Glutamatergic neuron (in vitro differentiated cells): ENCODE measurements around the gene SLC6A6. TPM values are rescaled to one million over a fixed set of nuclear protein-coding genes. Genes with fewer than 3 reads are reported as not detected.

ENCODE experiments used
- DNase-seq: peaks from one replicate; pipeline ENCODE4 v3.0.0; 2022
- H3K27ac Mint-ChIP-seq: one replicate; pipeline ENCODE4 v1.8.0; 2020; ENCODE audit warnings: mild to moderate bottlenecking, mixed read lengths, inconsistent platforms; ENCODE audit not compliant: unreplicated experiment
- H3K27me3 Mint-ChIP-seq: one replicate; pipeline ENCODE4 v1.8.0; 2020; ENCODE audit warnings: mild to moderate bottlenecking, moderate library complexity, mixed read lengths, inconsistent platforms; ENCODE audit not compliant: unreplicated experiment
- H3K36me3 Mint-ChIP-seq: one replicate; pipeline ENCODE4 v1.8.0; 2020; ENCODE audit warnings: mild to moderate bottlenecking, mixed read lengths, inconsistent platforms; ENCODE audit not compliant: unreplicated experiment
- H3K4me1 Mint-ChIP-seq: one replicate; pipeline ENCODE4 v1.8.0; 2020; ENCODE audit warnings: mild to moderate bottlenecking, low read depth, mixed read lengths, inconsistent platforms; ENCODE audit not compliant: unreplicated experiment
- H3K4me3 Mint-ChIP-seq: one replicate; pipeline ENCODE4 v1.8.0; 2020; ENCODE audit warnings: mild to moderate bottlenecking, mixed read lengths, inconsistent platforms; ENCODE audit not compliant: unreplicated experiment
- H3K9me3 Mint-ChIP-seq: one replicate; pipeline ENCODE4 v1.8.0; 2020; ENCODE audit warnings: mild to moderate bottlenecking, moderate library complexity, mixed read lengths, inconsistent platforms; ENCODE audit not compliant: unreplicated experiment
- CTCF ChIP-seq: fragments of 200-600 bp; sonication (generic); IDR thresholded peaks from one replicate; pipeline ENCODE4 v1.5.0; 2021; ENCODE audit not compliant: partially characterized antibody, unreplicated experiment
- total RNA-seq: library from RNA; stranded (reverse); fragmentation: NEBNext Ultra II Directional; extraction: Animal tissue kit (Norgen Biotek cat#: 25700); gene quantifications from one replicate; pipeline ENCODE4 v1.2.1, GENCODE V29; 2021; ENCODE audit not compliant: unreplicated experiment

The SLC6A6 gene
- total RNA-seq, 1 donor from 2014 or later, result 21.9 TPM

GRCh38 chr3:14516738-14517345 is 114.4 kb downstream of the SLC6A6 start:
- H3K36me3 Mint-ChIP-seq, result peaks cover 4% of the 10 kb centered on the region

DNA sequence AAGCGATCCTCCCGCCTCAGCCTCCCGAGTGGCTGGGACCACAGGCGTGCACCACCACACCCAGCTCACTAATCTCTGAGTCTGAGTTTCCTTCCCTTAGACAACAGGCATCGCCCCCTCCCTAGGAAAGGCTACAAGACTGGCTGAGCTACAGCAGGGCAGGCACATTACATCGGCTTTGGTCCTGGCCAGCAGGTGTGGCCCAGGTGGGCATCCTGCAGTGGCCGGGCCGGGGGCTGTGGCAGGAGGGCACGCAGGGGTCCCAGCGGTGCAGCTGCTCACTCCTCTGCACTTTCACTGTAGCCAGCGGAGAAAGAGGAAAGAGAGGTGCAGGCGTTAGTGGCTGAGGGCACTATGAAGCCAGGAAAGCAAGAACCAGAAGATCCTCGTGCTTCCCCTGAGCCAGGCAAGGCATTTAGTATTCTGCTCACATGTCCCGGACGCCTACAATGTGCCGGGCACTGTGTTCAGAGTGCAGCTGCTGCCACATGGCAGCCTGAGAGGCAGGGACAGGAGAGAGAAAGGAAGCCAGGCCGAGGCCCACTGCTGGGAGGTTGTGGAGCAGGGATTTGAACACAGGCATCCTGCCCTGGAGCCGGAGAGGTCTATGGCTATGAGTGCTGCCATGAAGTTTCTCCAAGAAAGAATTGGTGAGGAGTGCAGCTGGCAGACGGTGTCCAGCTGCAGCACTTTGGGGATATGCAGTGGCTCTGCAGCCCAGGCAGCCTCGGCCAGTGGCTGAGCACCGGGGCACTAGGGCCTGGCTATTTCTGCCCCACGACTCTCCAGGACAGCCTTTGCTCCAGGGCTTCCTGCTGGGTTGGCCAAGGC is 115.4 kb downstream of the SLC6A6 start:
- peaks cover 6% of the 10 kb centered on the region for H3K27me3 Mint-ChIP-seq
- H3K4me1 Mint-ChIP-seq, result no peaks in the 10 kb centered on the region
- peaks cover 4% of the 10 kb centered on the region for H3K36me3 Mint-ChIP-seq
- no peak overlapping the region for H3K4me3 Mint-ChIP-seq
- no peak for TF ChIP-seq CTCF
- peak; percentile 10 for DNase-seq
- peaks cover 2% of the 10 kb centered on the region for H3K9me3 Mint-ChIP-seq
- H3K27ac Mint-ChIP-seq, result no peak overlapping the region

More at GRCh38 chr3:14516738-14517345, 114.4 kb downstream of the SLC6A6 start:
- peaks cover 8% of the 10 kb centered on the region for H3K27me3 Mint-ChIP-seq
- peak; percentile 6 for DNase-seq
- no peaks in the 10 kb centered on the region for H3K4me1 Mint-ChIP-seq
- H3K9me3 Mint-ChIP-seq, result peaks cover 3% of the 10 kb centered on the region
- H3K27ac Mint-ChIP-seq, result no peak overlapping the region
- no peak overlapping the region for H3K4me3 Mint-ChIP-seq
- no peak for TF ChIP-seq CTCF

DNA sequence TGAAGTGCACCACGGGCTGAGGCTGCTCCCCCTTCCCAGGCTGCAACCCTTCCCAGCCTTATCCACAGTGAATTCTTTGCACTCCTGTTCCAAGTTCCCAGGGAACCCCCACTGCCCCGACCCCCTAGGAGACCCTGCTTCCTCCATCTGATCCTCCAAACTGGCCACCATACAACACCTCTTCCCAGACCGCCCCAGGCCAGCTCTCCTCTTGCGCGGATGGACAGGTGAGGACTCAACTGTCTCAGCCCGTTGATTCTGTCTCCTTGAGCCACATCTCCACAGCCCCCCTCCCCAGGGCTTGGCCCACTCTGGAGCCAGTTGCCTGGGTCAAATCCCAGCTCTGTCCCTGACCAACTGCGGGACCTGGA is 116.0 kb downstream of the SLC6A6 start:
- Mint-ChIP-seq H3K36me3 (peaks cover 8% of the 10 kb centered on the region), H3K4me3 (no peak overlapping the region), H3K27me3 (peaks cover 9% of the 10 kb centered on the region), H3K27ac (no peak overlapping the region), H3K4me1 (no peaks in the 10 kb centered on the region), H3K9me3 (peaks cover 3% of the 10 kb centered on the region)
- DNase-seq, result peak; percentile 10
- TF ChIP-seq CTCF, result no peak

GRCh38 chr3:14518893-14519292 is 116.5 kb downstream of the SLC6A6 start:
- DNase-seq, result no peak
- no peak overlapping the region for H3K27ac Mint-ChIP-seq

More at GRCh38 chr3:14518893-14519292, 116.5 kb downstream of the SLC6A6 start:
- Mint-ChIP-seq H3K27me3 (peaks cover 9% of the 10 kb centered on the region), H3K9me3 (peaks cover 3% of the 10 kb centered on the region), H3K4me3 (no peak overlapping the region), H3K36me3 (peaks cover 8% of the 10 kb centered on the region), H3K4me1 (no peaks in the 10 kb centered on the region)
- no peak for TF ChIP-seq CTCF
